Subcutaneous adipose tissue (tissue), 4 donors: ENCODE results near the gene ANKS1B. TPM values are rescaled to one million over a fixed set of nuclear protein-coding genes. Genes with fewer than 3 reads are reported as not detected.

Source experiments
- total RNA-seq, 4 donors: library from RNA; depleted of rRNA; stranded (reverse); fragments of >200 nt; gene quantifications; one replicate each; pipeline ENCODE4 v1.1.0, GENCODE V29; 2016
- TF ChIP-seq, protein P1 (sequence below): fragments of 450-650 bp; IDR thresholded peaks from one replicate; pipeline ENCODE4 v1.5.1; 2016; ENCODE audit warnings: low read depth, mild to moderate bottlenecking, control low read depth, antibody characterized with exemption, moderate library complexity

The ANKS1B gene
- total RNA-seq, 4 donors from 2014 or later = 4.5 to 15.4 (median 10.1) TPM

DNA sequence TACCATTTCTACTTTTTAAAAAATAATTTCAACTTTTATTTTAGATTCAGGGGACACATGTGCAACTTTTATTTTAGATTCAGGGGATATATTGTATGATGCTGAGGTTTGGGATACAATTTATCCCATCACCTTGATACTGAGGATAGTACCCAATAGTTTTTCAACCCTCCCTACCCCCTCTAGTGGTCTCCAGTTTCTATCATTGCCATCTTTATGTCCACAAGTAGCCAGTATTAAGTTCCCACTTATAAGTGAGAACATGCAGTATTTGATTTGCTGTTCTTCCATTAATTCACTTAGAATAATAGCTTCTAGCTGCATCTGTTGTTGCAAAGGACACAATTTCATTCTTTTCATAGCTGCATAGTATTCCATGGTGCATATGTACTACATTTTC lies 162.5 kb downstream of the ANKS1B start:
- TF ChIP-seq, protein P1, sequence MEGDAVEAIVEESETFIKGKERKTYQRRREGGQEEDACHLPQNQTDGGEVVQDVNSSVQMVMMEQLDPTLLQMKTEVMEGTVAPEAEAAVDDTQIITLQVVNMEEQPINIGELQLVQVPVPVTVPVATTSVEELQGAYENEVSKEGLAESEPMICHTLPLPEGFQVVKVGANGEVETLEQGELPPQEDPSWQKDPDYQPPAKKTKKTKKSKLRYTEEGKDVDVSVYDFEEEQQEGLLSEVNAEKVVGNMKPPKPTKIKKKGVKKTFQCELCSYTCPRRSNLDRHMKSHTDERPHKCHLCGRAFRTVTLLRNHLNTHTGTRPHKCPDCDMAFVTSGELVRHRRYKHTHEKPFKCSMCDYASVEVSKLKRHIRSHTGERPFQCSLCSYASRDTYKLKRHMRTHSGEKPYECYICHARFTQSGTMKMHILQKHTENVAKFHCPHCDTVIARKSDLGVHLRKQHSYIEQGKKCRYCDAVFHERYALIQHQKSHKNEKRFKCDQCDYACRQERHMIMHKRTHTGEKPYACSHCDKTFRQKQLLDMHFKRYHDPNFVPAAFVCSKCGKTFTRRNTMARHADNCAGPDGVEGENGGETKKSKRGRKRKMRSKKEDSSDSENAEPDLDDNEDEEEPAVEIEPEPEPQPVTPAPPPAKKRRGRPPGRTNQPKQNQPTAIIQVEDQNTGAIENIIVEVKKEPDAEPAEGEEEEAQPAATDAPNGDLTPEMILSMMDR = no peak

- TF ChIP-seq, protein P1 = no peak
These were observed 173.8 kb downstream of the ANKS1B start for GRCh38 chr12:99810718-99811593.

GRCh38 chr12:99809909-99810308 lies 174.8 kb downstream of the ANKS1B start:
- TF ChIP-seq, protein P1 = no peak

GRCh38 chr12:99806304-99806703 lies 178.4 kb downstream of the ANKS1B start:
- TF ChIP-seq, protein P1 = no peak

DNA sequence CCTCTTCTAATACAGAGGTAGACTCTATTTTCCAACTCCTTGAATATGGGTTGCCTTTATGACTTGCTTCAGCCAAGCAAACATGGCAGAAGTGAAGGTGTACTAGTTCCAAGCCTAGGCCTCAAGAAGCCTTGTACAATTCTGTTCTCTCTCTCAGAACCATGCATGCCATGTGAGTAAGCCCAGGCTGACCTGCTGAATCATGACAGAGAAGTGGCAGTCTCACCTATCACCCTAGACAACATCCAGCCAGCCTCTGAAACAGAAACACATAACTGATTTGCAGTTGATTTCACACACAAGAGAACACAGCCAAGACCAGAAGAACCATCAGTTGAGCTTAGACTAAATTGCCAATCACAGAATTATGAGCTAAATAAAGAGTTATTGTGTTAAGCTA lies 180.0 kb downstream of the ANKS1B start:
- TF ChIP-seq, protein P1 = no peak

- TF ChIP-seq, protein P1 = no peak
These were observed 184.1 kb downstream of the ANKS1B start for GRCh38 chr12:99800605-99801004.

DNA sequence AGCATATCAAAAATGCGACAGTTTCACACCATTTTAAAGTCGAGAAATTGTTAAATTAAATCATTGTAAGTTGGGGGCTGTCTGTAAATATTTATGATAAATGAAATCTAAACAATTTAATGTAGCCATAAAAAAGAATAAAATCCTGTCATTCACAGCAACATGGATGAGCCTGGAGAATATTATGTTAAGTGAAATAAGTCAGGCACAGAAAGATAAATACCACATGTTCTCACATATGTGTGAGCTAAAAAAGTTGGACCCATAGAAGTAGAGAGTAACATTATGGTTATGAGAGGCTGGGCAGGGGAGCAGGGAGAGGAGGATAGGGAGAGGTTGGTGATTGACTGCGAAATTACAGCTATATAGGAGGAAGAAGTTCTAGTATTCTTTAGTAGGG lies 201.3 kb downstream of the ANKS1B start:
- TF ChIP-seq, protein P1 = no peak
